ENCODE measurements around the gene TMEM131.

The TMEM131 gene

DNA sequence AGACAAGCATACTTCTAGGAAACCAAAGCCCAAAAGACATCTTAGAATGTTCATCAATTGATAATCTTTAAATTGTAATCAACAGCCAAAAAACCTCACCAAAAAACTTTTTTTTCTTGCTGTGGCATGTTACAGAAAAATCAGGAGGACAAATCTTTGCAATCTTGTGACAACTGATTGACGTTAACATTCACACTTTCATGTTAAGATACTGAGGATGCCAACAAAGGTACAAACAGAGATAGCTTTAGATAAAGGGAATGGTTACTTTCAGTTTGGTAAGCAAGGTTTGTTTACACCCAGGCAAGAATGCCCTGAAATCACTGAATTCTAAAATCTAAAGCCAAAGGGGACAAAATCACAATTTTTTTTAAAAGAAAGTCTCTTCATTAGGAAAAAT is 190.0 kb downstream of the TMEM131 start:
- Histone ChIP-seq H3K4me1 (ENCODE audit: control insufficient read depth, insufficient read depth, low read depth, low read length) (no peaks in the 10 kb centered on the region), H3K9ac (ENCODE audit: low read length) (peak overlapping the region; percentile 31), H2BK12ac (ENCODE audit: low read length in 2 of 2) (no peak overlapping the region), H3K27ac (ENCODE audit: low read length, poor library complexity, severe bottlenecking) (no peak overlapping the region), H2AFZ (ENCODE audit: low read depth, low read length) (no peak overlapping the region), H3K4ac (ENCODE audit: low read depth in 1 of 2, low read length in 2 of 2) (no peak overlapping the region), H3K4me3 (ENCODE audit: insufficient read depth in 1 of 2, low read depth in 1 of 2, low read length in 2 of 2) (no peak overlapping the region), H3K14ac (ENCODE audit: low read length in 2 of 2) (no peak overlapping the region), H3K4me2 (ENCODE audit: low read length, poor library complexity, severe bottlenecking) (no peak overlapping the region), H3K9me3 (ENCODE audit: control insufficient read depth, low read length) (no peaks in the 10 kb centered on the region), H3K36me3 (ENCODE audit: control insufficient read depth in 1 of 2, insufficient read depth in 2 of 2, low read depth in 1 of 2, low read length in 2 of 2) (peaks cover 6 to 72% of the 10 kb centered on the region in 2 experiments), H3K18ac (ENCODE audit: low read depth in 1 of 2, low read length in 2 of 2) (no peak overlapping the region), H2BK5ac (ENCODE audit: low read depth, low read length, poor library complexity, severe bottlenecking) (no peak overlapping the region), H4K8ac (ENCODE audit: low read length) (no peak overlapping the region), H3K23ac (ENCODE audit: low read length in 2 of 2) (no peak overlapping the region), H2BK120ac (ENCODE audit: low read depth, low read length) (no peak overlapping the region), H3K27me3 (ENCODE audit: control insufficient read depth in 1 of 2, insufficient read depth in 1 of 2, low read length in 2 of 2) (no peaks in the 10 kb centered on the region), H2AK5ac (ENCODE audit: low read length, severe bottlenecking) (no peak overlapping the region), H3K79me1 (replicated peaks; ENCODE audit: low read length, poor library complexity, severe bottlenecking) (no peaks in the 10 kb centered on the region), H4K91ac (ENCODE audit: low read length) (no peak overlapping the region), H2BK15ac (ENCODE audit: low read depth, poor library complexity, severe bottlenecking) (no peak overlapping the region)
- no CpG with 5 or more reads among the region's 1 CpG for WGBS
- DNase-seq: no peak

DNA sequence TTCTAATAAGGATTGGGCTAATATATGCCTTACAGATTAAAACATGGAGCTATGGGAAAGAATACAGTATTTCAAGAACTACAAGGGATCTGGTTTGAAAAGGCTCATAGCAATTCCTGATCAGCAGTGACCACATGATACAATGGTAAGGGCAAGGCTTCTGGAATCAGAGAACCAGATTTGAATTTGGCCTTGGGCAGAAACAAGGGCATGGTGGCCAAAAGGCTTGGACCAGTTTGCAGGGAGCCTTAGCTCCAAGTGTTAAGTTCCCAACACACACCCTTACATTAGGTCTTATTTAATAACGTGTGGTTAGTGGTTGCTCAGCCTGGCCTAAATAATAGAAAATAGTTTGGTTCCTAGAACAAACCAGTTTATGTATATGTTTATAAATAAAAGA is 194.7 kb downstream of the TMEM131 start:
- H4K8ac ChIP-seq (ENCODE audit: low read length): no peak overlapping the region
- H2BK15ac ChIP-seq (ENCODE audit: low read depth, poor library complexity, severe bottlenecking): no peak overlapping the region
- no peak overlapping the region for H3K27ac ChIP-seq (ENCODE audit: low read length, poor library complexity, severe bottlenecking)
- no peak overlapping the region for H3K18ac ChIP-seq (ENCODE audit: low read depth in 1 of 2, low read length in 2 of 2)
- no peaks in the 10 kb centered on the region for H3K27me3 ChIP-seq (ENCODE audit: control insufficient read depth in 1 of 2, insufficient read depth in 1 of 2, low read length in 2 of 2)
- H3K79me1 ChIP-seq (replicated peaks; ENCODE audit: low read length, poor library complexity, severe bottlenecking): no peaks in the 10 kb centered on the region
- no CpG with 5 or more reads among the region's 1 CpG for WGBS
- H2BK5ac ChIP-seq (ENCODE audit: low read depth, low read length, poor library complexity, severe bottlenecking): no peak overlapping the region
- H2BK120ac ChIP-seq (ENCODE audit: low read depth, low read length): no peak overlapping the region
- H3K9ac ChIP-seq (ENCODE audit: low read length): no peak overlapping the region
- no peak overlapping the region for H2AFZ ChIP-seq (ENCODE audit: low read depth, low read length)
- H3K14ac ChIP-seq (ENCODE audit: low read length in 2 of 2): no peak overlapping the region
- no peak overlapping the region for H4K91ac ChIP-seq (ENCODE audit: low read length)
- H3K4ac ChIP-seq (ENCODE audit: low read depth in 1 of 2, low read length in 2 of 2): no peak overlapping the region
- H3K4me2 ChIP-seq (ENCODE audit: low read length, poor library complexity, severe bottlenecking): no peak overlapping the region
- no peak overlapping the region for H3K23ac ChIP-seq (ENCODE audit: low read length in 2 of 2)
- H3K36me3 ChIP-seq (ENCODE audit: control insufficient read depth in 1 of 2, insufficient read depth in 2 of 2, low read depth in 1 of 2, low read length in 2 of 2): peaks cover under 1 to 95% of the 10 kb centered on the region in 2 experiments
- no peak overlapping the region for H2BK12ac ChIP-seq (ENCODE audit: low read length in 2 of 2)
- no peak overlapping the region for H2AK5ac ChIP-seq (ENCODE audit: low read length, severe bottlenecking)
- no peaks in the 10 kb centered on the region for H3K4me1 ChIP-seq (ENCODE audit: control insufficient read depth, insufficient read depth, low read depth, low read length)
- DNase-seq: no peak
- no peaks in the 10 kb centered on the region for H3K9me3 ChIP-seq (ENCODE audit: control insufficient read depth, low read length)
- H3K4me3 ChIP-seq (ENCODE audit: insufficient read depth in 1 of 2, low read depth in 1 of 2, low read length in 2 of 2): no peak overlapping the region

DNA sequence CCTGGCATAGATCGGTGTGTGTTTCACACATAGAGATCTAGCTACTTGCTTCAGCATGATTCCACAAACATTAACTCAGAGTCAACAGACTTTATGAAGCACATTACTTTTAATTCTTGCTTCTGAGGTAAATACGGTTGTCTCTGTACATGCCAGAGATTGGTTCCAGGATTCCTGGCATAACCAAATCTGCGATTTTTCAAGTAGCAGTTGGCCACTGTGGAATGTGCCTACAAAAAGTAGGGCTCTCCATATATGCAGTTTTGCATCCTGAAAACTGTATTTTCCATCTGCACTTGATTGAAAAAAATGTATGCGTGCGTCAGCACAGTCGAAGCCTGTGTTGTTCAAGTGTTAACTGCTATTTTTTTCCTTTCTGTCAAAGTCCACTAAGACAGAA is 197.3 kb downstream of the TMEM131 start:
- H3K4ac ChIP-seq (ENCODE audit: low read depth in 1 of 2, low read length in 2 of 2): no peak overlapping the region
- no peak overlapping the region for H3K9ac ChIP-seq (ENCODE audit: low read length)
- no peak overlapping the region for H2AK5ac ChIP-seq (ENCODE audit: low read length, severe bottlenecking)
- no peaks in the 10 kb centered on the region for H3K9me3 ChIP-seq (ENCODE audit: control insufficient read depth, low read length)
- no peak overlapping the region for H3K23ac ChIP-seq (ENCODE audit: low read length in 2 of 2)
- no peaks in the 10 kb centered on the region for H3K4me1 ChIP-seq (ENCODE audit: control insufficient read depth, insufficient read depth, low read depth, low read length)
- H3K4me2 ChIP-seq (ENCODE audit: low read length, poor library complexity, severe bottlenecking): no peak overlapping the region
- H4K91ac ChIP-seq (ENCODE audit: low read length): no peak overlapping the region
- no peak overlapping the region for H4K8ac ChIP-seq (ENCODE audit: low read length)
- no peaks in the 10 kb centered on the region for H3K27me3 ChIP-seq (ENCODE audit: control insufficient read depth in 1 of 2, insufficient read depth in 1 of 2, low read length in 2 of 2)
- H3K18ac ChIP-seq (ENCODE audit: low read depth in 1 of 2, low read length in 2 of 2): no peak overlapping the region
- no peak overlapping the region for H3K27ac ChIP-seq (ENCODE audit: low read length, poor library complexity, severe bottlenecking)
- H3K79me1 ChIP-seq (replicated peaks; ENCODE audit: low read length, poor library complexity, severe bottlenecking): no peaks in the 10 kb centered on the region
- H2BK5ac ChIP-seq (ENCODE audit: low read depth, low read length, poor library complexity, severe bottlenecking): no peak overlapping the region
- H2BK15ac ChIP-seq (ENCODE audit: low read depth, poor library complexity, severe bottlenecking): no peak overlapping the region
- no peak overlapping the region for H3K4me3 ChIP-seq (ENCODE audit: insufficient read depth in 1 of 2, low read depth in 1 of 2, low read length in 2 of 2)
- DNase-seq: no peak
- peaks cover 0 to 87% of the 10 kb centered on the region in 2 experiments for H3K36me3 ChIP-seq (ENCODE audit: control insufficient read depth in 1 of 2, insufficient read depth in 2 of 2, low read depth in 1 of 2, low read length in 2 of 2)
- no peak overlapping the region for H2BK120ac ChIP-seq (ENCODE audit: low read depth, low read length)
- H3K14ac ChIP-seq (ENCODE audit: low read length in 2 of 2): no peak overlapping the region
- over 99% methylated on average over 5 of the region's 6 CpGs for WGBS
- H2AFZ ChIP-seq (ENCODE audit: low read depth, low read length): no peak overlapping the region
- H2BK12ac ChIP-seq (ENCODE audit: low read length in 2 of 2): no peak overlapping the region

GRCh38 chr2:97797355-97797754 is 198.4 kb downstream of the TMEM131 start:
- no peaks in the 10 kb centered on the region for H3K79me1 ChIP-seq (replicated peaks; ENCODE audit: low read length, poor library complexity, severe bottlenecking)
- H3K4me2 ChIP-seq (ENCODE audit: low read length, poor library complexity, severe bottlenecking): no peak overlapping the region
- H3K36me3 ChIP-seq (ENCODE audit: control insufficient read depth in 1 of 2, insufficient read depth in 2 of 2, low read depth in 1 of 2, low read length in 2 of 2): peaks cover 5 to 87% of the 10 kb centered on the region in 2 experiments
- 100% methylated on average over 1 of the region's 3 CpGs for WGBS
- H3K4me3 ChIP-seq (ENCODE audit: insufficient read depth in 1 of 2, low read depth in 1 of 2, low read length in 2 of 2): no peak overlapping the region
- H3K18ac ChIP-seq (ENCODE audit: low read depth in 1 of 2, low read length in 2 of 2): no peak overlapping the region
- no peak overlapping the region for H3K9ac ChIP-seq (ENCODE audit: low read length)
- DNase-seq: no peak
- no peak overlapping the region for H3K4ac ChIP-seq (ENCODE audit: low read depth in 1 of 2, low read length in 2 of 2)
- H2BK120ac ChIP-seq (ENCODE audit: low read depth, low read length): no peak overlapping the region
- no peak overlapping the region for H2BK12ac ChIP-seq (ENCODE audit: low read length in 2 of 2)
- no peak overlapping the region for H3K27ac ChIP-seq (ENCODE audit: low read length, poor library complexity, severe bottlenecking)
- no peaks in the 10 kb centered on the region for H3K9me3 ChIP-seq (ENCODE audit: control insufficient read depth, low read length)
- H2BK15ac ChIP-seq (ENCODE audit: low read depth, poor library complexity, severe bottlenecking): no peak overlapping the region
- no peak overlapping the region for H4K8ac ChIP-seq (ENCODE audit: low read length)
- H2AFZ ChIP-seq (ENCODE audit: low read depth, low read length): no peak overlapping the region
- H2AK5ac ChIP-seq (ENCODE audit: low read length, severe bottlenecking): no peak overlapping the region
- no peaks in the 10 kb centered on the region for H3K27me3 ChIP-seq (ENCODE audit: control insufficient read depth in 1 of 2, insufficient read depth in 1 of 2, low read length in 2 of 2)
- H3K4me1 ChIP-seq (ENCODE audit: control insufficient read depth, insufficient read depth, low read depth, low read length): no peaks in the 10 kb centered on the region
- H3K23ac ChIP-seq (ENCODE audit: low read length in 2 of 2): no peak overlapping the region
- no peak overlapping the region for H2BK5ac ChIP-seq (ENCODE audit: low read depth, low read length, poor library complexity, severe bottlenecking)
- H3K14ac ChIP-seq (ENCODE audit: low read length in 2 of 2): no peak overlapping the region
- no peak overlapping the region for H4K91ac ChIP-seq (ENCODE audit: low read length)
